ENCODE measurements around the gene PI4KB.
"Not testable (repeated sequence)": the region's sequence is repeated elsewhere in the genome, so short reads cannot be mapped to it uniquely, and the experiment has no call there.

Gene PI4KB

DNA sequence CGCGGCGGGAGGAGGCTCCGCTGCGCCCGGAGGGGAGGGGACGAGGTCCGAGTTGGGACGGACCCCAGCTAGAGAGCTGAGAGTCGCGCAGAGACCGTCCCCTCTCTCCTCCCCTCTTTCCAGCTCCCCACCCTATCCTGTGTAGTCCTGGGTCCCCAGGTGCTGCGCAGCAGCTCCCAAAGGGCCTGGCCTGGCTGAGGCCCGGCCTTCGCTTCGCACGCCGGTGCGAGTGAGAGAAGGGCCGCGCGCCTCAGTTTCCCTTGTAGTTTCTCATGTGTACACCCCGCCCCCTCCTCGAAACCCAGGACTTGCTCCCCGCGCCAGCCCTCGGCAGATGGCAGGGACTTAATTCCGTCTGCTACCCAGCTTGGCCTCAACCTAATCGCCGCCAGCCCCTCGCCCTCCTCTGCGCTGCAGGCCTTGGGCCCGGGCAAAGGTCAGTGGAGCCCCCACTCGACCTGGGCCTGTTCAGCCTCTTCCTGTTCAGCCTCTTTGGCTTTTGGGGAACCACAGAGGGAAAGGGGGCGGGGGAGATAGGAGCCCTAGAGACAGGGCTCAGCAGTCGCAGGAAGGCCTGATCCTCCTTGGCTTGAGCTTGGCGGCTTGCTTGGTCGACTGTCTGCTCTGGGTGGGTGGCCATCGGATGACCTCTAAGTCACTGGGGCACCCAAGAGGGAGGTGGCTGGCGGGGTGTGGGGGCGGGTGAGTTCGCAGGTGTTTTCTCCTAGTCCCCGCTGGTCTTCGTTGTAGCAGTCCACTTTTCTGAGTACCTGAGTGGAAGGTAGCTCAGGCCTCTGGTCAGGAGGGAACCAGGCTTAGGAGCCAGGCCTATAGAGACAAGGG is 44.1 kb downstream of the PI4KB start:
- Mint-ChIP-seq H3K9me3 (no peaks in the 10 kb centered on the region), H3K27ac (peak overlapping the region; percentile 80), H3K36me3 (ENCODE audit: low read depth) (peaks cover 10% of the 10 kb centered on the region), H3K27me3 (no peaks in the 10 kb centered on the region), H3K4me3 (peak overlapping the region; percentile 97), H3K4me1 (ENCODE audit: low read depth) (peaks cover 39% of the 10 kb centered on the region)

DNA sequence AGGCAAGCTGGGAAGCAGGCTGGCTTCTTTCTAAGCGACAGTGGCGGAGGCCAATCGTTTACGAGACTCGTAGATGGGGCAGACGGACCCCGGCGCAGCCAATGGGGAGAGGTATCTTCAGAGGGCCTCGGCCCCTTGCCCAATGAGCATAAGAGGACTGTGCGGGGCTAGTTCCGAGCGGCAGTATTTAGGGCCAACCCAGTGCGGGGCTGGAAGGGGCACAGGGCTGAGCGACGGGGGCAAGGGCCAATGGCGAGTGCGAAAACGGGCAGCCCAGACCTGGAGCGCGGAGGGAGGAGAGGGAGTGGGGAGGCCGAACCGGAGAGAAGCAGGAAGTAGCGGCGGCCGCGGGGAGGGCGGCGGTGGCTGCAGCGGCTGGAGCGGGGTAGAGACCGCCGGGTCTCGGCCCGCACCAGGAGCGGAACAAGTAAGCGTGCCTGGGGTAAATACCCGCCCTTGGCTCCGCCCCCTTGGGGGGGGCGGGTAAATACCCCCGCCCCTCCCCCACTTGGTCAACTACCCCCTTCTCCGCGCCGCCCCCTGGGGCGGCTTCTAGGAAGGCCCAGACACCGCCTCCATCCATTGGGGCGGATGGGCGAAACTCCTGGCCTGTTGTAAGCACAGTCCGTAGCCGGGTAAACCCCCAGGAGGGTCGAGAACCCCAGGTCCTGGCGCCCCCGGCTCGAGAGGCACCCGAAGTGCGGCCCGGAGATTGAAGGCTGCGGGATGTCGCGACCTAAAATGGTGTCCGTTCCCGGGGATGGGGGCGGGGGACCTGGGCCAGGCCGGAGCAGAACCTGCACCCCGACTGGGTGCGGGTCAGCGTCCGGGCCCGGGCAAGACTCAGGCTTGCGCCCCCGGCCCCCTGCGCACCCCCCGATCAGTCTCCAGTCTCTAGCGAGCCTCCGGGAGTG is 45.0 kb downstream of the PI4KB start, which contains the start of gene ZNF687:
TSS of gene ZNF687 (plus strand) at position 331 of the 914 bp plus-strand sequence. CDS start 3,993 bp downstream, outside the sequence.
- Mint-ChIP-seq H3K27me3 (no peaks in the 10 kb centered on the region), H3K4me1 (ENCODE audit: low read depth) (peaks cover 48% of the 10 kb centered on the region), H3K27ac (peak within 1 kb of the TSS; percentile 99), H3K9me3 (no peaks in the 10 kb centered on the region), H3K36me3 (ENCODE audit: low read depth) (peaks cover 8% of the 10 kb centered on the region), H3K4me3 (peak within 1 kb of the TSS; percentile 97)

DNA sequence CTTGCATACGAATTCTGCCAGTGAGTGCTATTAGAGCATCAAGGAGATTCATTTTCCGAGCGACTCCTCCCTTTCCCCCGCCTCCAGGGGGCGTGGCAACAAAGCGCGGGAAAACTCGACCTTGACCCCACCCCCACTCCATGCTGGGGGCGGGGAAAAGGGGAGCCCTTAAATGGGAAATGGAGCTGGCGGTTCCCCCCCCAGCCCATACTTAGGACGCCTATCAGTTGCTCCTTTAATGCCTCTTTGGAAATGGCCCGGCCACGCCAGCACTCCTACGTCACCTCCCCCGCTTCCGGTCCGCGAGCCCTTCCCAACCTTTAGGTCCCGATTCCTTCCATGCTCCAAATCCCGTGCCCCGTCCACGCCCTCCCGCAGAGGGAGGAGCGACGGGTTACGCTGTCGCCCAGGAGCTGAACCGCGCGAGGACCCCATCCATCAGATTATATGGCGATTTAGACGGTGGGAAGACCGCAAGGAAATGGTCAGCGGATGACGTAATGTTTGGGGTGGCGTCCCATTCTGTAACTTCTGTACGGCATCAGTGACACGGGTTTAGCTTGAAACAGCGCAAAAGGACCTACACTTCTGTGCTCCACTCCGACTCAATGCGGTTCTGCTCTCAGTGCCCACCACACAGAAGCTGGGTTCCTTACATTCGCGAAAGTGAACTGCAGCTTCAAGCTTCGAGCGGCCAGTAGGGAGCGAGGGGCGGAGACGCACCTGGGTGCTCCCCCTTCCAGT is 45.8 kb downstream of the PI4KB start:
- Mint-ChIP-seq H3K4me3 (peak overlapping the region; percentile 97), H3K27ac (peak overlapping the region; percentile 99), H3K27me3 (no peaks in the 10 kb centered on the region), H3K36me3 (ENCODE audit: low read depth) (peaks cover 3% of the 10 kb centered on the region), H3K9me3 (no peaks in the 10 kb centered on the region), H3K4me1 (ENCODE audit: low read depth) (peaks cover 56% of the 10 kb centered on the region)

DNA sequence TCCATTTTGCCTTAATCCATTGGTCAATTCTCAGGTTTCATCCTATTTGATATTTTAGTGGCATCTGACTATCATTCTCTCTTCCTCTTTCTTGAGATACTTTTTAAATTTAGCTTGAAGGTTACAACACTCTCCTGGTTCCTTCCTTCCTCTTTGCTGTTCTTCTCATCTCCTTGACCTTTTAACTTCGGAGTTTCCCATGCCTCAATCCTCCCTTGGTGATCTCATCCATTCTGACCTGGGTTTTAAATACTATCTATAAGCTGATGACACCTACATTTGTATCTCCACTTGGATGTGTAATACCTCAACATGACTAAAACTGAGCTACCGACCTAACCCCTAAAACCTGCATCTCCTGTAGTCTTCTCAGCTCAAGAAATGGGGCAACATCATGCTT is 50.0 kb downstream of the PI4KB start:
- Mint-ChIP-seq H3K9me3 (no peaks in the 10 kb centered on the region), H3K4me3 (peak overlapping the region; percentile 37), H3K27ac (peak overlapping the region; percentile 83), H3K36me3 (ENCODE audit: low read depth) (peaks cover 12% of the 10 kb centered on the region), H3K27me3 (no peaks in the 10 kb centered on the region), H3K4me1 (ENCODE audit: low read depth) (peaks cover 38% of the 10 kb centered on the region)

DNA sequence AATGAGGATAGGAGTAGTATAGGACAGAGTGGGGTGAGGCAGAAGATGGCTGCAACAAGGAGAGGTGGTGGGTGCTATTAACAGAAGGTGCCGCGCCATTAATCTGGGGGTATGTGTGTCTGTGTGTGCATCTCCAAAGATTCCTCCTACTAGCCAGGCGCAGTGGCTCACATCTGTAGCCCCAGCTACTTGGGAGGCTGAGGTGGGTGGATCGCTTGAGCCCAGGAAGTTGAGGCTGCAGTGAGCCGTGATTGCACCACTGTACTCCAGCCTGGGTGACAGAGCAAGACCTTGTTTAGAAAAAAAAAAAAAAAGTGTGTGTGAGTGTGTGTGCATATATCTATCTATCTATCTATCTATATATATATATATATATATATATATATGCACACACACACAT is 51.9 kb downstream of the PI4KB start:
- H3K27ac Mint-ChIP-seq, H3K4me3 Mint-ChIP-seq, H3K9me3 Mint-ChIP-seq, H3K27me3 Mint-ChIP-seq: not testable (repeated sequence)
- peaks cover 33% of the 10 kb centered on the region for H3K4me1 Mint-ChIP-seq (ENCODE audit: low read depth)
- H3K36me3 Mint-ChIP-seq (ENCODE audit: low read depth): peaks cover 20% of the 10 kb centered on the region

DNA sequence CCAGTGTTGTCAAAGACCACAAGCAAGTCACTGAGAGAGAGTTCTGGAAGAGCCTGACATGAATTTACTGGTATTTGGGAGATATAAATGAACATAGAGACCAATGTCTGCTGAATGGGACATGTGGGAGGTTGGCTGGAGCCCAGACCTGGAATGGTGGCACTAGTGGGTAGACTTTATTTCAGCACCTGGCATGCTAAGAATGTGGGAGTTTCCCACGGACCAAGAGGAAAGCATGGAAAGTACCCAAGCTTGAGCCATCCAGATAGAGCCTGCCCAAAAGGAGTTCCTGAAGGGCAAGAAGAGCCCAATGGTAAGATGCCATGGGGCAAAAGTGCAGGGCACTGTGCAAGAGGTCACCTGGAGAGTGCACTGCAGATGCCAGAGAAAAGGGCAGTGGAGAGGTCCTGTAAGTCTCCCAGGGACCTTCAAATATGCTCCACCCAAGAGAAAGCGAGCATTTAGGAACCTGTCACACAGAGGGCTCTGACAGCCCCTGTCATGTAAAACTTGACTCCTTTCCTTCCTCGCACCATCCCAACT is 53.2 kb downstream of the PI4KB start:
- Mint-ChIP-seq H3K4me3 (no peak overlapping the region), H3K27me3 (no peaks in the 10 kb centered on the region), H3K4me1 (ENCODE audit: low read depth) (peaks cover 25% of the 10 kb centered on the region), H3K9me3 (no peaks in the 10 kb centered on the region), H3K27ac (no peak overlapping the region), H3K36me3 (ENCODE audit: low read depth) (peaks cover 25% of the 10 kb centered on the region)

DNA sequence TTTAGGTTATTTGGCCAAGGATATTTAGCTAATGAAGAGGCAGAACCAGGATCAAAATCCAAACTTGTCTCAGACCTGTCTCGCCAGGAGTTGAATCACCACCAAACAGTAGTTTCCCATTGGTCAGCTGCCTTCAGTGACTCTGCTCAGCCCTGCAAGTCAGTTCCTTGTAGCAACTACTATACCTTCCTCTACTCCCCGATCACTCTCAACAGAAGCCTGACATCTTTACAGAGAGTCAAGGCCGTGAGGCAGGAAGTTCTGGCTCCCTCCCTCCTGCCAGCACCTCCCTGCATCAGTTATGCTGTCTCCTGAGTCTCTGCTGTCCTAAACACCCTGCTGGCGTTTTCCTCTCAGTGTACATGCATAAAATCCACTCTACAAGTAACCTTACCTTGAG is 59.5 kb downstream of the PI4KB start:
- Mint-ChIP-seq H3K4me1 (ENCODE audit: low read depth) (no peaks in the 10 kb centered on the region), H3K27me3 (no peaks in the 10 kb centered on the region), H3K4me3 (no peak overlapping the region), H3K27ac (no peak overlapping the region), H3K9me3 (no peaks in the 10 kb centered on the region), H3K36me3 (ENCODE audit: low read depth) (peaks cover 64% of the 10 kb centered on the region)

DNA sequence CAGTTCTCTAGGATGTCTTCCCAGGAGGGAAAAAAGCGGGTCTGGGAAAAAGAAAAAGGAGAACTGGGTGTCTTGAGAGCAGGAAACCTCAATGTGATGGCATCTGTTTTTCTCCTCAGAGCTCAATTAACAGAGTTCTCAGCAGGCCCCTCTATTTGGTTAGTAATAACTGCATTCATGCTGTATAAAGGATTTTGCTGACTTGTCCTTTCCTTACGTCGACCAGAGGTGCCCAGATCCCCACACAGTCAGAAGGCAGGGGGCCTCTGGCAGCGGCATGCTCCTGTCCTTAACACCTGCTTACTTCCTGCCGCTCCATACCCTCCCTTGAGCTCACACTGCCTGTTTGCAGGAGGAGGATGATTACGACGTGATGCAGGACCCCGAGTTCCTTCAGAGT is 60.4 kb downstream of the PI4KB start:
- Mint-ChIP-seq H3K27me3 (no peaks in the 10 kb centered on the region), H3K9me3 (no peaks in the 10 kb centered on the region), H3K27ac (no peak overlapping the region), H3K36me3 (ENCODE audit: low read depth) (peaks cover 67% of the 10 kb centered on the region), H3K4me1 (ENCODE audit: low read depth) (no peaks in the 10 kb centered on the region), H3K4me3 (no peak overlapping the region)

DNA sequence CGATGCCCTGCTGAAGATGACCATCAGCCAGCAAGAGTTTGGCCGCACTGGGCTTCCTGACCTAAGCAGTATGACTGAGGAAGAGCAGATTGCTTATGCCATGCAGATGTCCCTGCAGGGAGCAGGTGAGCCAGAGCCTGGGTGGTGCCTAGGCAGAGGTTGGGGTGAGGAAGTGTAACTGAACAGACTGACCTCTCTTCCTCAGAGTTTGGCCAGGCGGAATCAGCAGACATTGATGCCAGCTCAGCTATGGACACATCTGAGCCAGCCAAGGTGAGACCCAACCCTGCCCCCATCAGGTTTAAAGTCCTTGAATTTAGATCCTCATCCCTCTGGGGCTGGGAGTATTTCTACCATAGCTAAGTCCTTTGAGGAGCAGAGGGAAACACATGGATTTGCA is 60.9 kb downstream of the PI4KB start:
- Mint-ChIP-seq H3K4me3 (no peak overlapping the region), H3K9me3 (no peaks in the 10 kb centered on the region), H3K27ac (no peak overlapping the region), H3K27me3 (no peaks in the 10 kb centered on the region), H3K36me3 (ENCODE audit: low read depth) (peaks cover 64% of the 10 kb centered on the region), H3K4me1 (ENCODE audit: low read depth) (no peaks in the 10 kb centered on the region)

DNA sequence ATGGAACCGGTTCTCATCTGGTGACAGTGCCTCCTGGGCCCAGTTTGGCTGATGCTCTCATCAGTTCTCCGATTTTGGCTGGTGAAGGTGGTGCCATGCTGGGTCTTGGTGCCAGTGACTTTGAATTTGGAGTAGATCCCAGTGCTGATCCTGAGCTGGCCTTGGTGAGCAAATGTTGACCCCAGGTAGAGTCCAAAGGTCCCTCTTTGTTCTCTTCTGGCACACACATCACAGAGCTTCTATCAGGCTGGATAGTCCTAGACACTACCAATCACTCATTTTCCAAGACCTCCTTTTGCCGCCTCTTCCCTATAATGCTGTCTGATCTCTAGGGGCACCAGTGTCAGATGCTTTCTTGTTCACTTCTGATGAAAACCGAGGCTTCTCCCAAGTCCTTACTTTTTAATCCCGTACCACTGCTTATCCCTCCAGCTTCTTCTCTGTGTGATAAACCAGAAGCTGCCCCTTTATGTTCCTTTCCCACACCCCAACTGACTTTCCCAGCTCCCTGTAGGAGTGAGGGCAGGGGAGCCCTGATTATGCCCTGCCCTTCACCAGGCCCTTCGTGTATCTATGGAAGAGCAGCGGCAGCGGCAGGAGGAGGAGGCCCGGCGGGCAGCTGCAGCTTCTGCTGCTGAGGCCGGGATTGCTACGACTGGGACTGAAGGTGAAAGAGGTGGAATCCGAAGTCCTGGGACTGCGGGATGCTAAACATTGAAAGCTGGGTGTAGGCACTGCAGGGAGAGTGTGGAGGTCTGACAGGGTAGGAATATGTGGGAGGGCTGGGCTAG is 61.6 kb downstream of the PI4KB start:
- no peaks in the 10 kb centered on the region for H3K27me3 Mint-ChIP-seq
- no peak overlapping the region for H3K4me3 Mint-ChIP-seq
- H3K36me3 Mint-ChIP-seq (ENCODE audit: low read depth): peaks cover 62% of the 10 kb centered on the region
- H3K9me3 Mint-ChIP-seq: no peaks in the 10 kb centered on the region
- H3K27ac Mint-ChIP-seq: peak overlapping the region; percentile 23
- no peaks in the 10 kb centered on the region for H3K4me1 Mint-ChIP-seq (ENCODE audit: low read depth)

DNA sequence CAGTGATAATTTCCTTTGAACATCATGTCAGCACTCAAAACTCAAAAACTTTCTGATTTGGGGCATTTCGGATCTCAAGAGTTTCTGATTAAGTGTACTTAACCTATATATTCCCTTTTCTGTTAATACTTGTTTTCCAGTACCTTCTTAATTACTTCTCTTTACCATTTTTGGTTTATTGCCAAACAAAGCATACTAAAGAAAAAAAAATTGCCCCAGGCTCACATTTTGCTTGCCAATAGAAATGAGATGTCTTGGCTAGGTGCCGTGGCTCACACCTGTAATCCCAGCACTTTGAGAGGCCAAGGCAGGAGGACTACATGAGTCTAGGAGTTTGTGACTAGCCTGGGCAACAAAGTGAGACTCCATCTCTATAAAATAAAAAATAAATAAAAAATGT is 67.9 kb downstream of the PI4KB start:
- Mint-ChIP-seq H3K36me3 (ENCODE audit: low read depth) (peaks cover 34% of the 10 kb centered on the region), H3K9me3 (no peaks in the 10 kb centered on the region), H3K27ac (no peak overlapping the region), H3K27me3 (no peaks in the 10 kb centered on the region), H3K4me3 (no peak overlapping the region), H3K4me1 (ENCODE audit: low read depth) (peaks cover 34% of the 10 kb centered on the region)

DNA sequence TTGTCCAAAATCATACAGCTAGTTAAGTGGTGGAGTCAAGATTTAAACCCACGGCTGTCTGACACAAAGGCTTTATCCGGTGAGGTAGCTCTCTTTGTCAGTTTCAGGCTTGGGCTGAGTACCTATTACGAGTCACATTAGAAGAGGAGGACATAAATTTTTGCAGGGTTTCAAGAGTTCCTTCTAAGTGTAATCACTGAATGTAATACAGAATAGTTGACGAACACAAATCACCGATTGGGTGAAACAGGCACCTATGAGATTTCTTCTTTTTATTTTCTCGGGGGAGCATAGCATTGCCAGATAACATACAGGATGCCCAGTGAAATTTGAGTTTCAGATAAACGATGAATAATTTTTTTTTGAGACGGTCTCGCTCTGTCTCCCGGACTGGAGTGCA is 71.8 kb downstream of the PI4KB start:
- H3K4me1 Mint-ChIP-seq (ENCODE audit: low read depth): peaks cover 41% of the 10 kb centered on the region
- no peaks in the 10 kb centered on the region for H3K27me3 Mint-ChIP-seq
- H3K9me3 Mint-ChIP-seq: no peaks in the 10 kb centered on the region
- peak overlapping the region; percentile 95 for H3K4me3 Mint-ChIP-seq
- H3K27ac Mint-ChIP-seq: peak overlapping the region; percentile 98
- peaks cover 20% of the 10 kb centered on the region for H3K36me3 Mint-ChIP-seq (ENCODE audit: low read depth)

DNA sequence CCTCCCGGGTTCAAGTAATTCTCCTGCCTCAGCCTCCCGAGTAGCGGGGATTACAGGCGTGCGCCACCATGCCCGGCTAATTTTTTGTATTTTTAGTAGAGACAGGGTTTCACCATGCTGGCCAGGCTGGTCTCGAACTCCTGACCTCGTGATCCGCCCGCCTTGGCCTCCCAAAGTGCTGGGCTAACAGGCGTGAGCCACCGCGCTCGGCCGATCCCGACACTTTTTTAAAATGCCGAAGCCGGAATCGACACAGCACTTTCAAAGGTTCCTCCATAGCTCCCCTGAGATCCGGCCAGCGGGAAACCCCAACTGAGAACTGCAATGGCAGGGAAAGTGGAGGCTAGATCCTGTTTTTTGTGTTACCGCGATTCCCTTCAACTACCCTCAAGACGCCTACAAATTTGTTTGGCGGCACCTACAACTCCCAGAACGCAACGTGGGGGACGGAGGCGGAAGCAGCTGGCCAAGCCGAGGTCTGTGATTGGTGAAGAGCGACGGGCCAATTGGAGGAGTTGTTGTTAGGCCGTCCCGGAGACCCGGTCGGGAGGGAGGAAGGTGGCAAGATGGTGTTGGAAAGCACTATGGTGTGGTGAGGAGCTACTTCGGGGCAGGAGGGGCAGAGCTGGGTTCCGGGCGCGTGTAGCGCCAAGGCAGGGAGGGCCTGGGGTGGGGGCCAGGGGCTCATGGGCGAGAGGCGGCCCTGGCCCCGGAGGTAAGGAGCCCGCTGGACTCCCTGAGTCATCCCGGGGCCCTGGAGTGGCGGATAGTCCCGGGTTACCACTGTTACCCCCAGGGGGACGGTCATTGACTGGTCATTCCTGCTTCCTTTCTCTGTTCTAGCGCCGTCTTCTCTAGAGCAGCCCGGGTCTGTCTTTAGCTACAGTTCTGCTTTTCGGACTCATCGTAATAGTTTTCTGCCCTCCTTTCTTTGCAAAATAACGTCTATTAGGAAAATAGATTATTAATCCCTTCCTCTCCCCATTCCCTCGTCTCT is 72.7 kb downstream of the PI4KB start, which contains the start of gene PSMD4:
TSS of gene PSMD4 (plus strand) at position 518 of the 997 bp plus-strand sequence. CDS start at position 567, 49 bp downstream.
- Mint-ChIP-seq H3K27ac (peak within 1 kb of the TSS; percentile 98), H3K36me3 (ENCODE audit: low read depth) (peaks cover 23% of the 10 kb centered on the region), H3K4me3 (peak within 1 kb of the TSS; percentile 95), H3K27me3 (no peaks in the 10 kb centered on the region), H3K4me1 (ENCODE audit: low read depth) (peaks cover 41% of the 10 kb centered on the region), H3K9me3 (no peaks in the 10 kb centered on the region)

All from stimulated activated naive CD8-positive, alpha-beta T cell treated with anti-CD3 and anti-CD28 coated beads, Interleukin-15, Interleukin-2, amounts not matched to agents 100 ng/mL and 50 ng/mL, for 24 hours (primary cell).